ENCODE results near the gene MMP13.
"Not testable (repeated sequence)": the region's sequence is repeated elsewhere in the genome, so short reads cannot be mapped to it uniquely, and the experiment has no call there.

The MMP13 gene

DNA sequence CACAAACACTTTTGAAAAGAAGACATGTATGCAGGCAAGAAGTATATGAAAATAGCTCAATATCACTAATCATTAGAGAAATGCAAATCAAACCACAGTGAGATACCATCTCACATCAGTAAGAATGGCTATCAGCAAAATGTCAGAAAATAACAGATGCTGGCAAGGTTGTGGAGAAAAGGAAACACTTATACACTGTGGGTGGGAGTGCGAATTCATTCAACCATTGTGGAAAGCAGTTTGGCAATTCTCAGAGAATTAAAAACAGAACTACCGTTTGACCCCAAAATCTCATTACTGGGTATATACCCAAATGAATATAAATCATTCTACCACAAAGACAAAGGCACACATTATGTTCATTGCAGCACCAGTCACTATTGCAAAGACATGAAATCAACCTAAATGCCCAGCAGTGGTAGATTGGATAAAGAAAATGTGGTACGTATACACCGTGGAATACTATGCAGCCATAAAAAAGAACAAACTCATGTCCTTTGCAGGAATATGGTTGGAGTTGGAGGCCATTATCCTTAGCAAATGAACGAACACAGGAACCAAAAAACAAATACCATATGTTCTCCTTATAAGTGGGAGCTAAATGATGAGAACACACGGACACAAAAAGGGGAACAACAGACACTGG, 18.5 kb downstream of the MMP13 start:
- DNase-seq (ENCODE audit: low spot score) (no peak), FAIRE-seq (no peak)

DNA sequence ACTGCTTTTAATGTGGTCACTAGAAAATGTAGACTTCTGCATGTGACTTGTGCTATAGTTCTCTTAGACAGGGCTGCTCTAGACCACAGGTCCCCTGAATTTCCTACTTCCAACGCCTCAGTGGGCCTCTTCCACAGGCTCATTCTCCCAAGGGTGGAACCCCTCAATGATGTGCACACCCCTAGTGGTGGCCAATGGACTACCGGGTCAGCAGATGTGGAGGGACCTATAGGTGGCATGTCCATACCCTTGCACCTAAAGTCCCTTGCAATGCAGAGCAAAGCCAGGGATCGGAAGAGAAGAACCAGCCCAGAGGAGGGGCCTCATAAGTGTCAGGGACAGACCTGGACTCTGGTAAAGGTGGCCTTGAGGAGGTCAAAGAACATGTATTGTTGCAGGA, 20.0 kb downstream of the MMP13 start:
- no peak for DNase-seq (ENCODE audit: low spot score)
- FAIRE-seq = no peak

DNA sequence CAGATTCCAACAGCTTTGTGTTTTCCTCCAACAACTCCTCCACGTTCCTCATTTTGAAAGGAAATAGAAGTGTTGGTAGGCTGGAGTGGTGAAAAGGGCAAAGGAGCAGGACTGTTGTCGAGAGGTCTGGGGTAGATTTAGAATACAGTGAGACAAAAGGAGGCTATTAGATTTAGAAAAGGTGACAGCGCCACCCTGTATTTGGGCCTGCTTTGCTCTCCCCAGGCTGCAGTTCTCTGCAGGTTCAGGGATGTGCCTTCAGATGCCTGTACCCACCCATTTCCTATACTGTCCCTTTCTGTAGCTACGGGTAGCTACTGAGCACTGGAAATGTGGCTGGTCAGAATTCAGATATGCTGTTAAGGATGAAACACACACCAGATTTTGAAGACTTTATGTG, 20.8 kb downstream of the MMP13 start:
- DNase-seq (ENCODE audit: low spot score) (no peak), FAIRE-seq (no peak)

DNA sequence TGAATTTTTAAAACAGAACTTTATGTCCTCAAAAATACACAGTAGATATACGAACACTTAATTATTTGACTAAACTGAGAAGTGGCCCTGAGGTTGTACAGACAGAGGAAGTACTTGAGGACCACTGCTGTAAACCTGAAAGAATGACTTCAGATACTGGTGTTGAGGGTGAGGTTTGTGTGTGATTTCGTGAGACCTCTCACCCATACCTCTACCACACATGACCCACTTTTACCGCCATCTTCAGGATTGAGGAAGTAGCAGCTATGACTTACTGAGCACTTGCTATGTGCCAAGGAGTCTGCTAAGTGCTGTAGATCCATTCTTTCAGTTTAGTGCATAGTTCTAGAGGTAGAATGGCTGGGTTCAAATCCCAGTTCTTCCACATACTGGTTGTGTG, 21.9 kb downstream of the MMP13 start:
- no peak for DNase-seq (ENCODE audit: low spot score)
- no peak for FAIRE-seq

- no peak for DNase-seq (ENCODE audit: low spot score)
- FAIRE-seq = no peak
Measured at GRCh38 chr11:102932678-102933077, 22.9 kb downstream of the MMP13 start.

DNA sequence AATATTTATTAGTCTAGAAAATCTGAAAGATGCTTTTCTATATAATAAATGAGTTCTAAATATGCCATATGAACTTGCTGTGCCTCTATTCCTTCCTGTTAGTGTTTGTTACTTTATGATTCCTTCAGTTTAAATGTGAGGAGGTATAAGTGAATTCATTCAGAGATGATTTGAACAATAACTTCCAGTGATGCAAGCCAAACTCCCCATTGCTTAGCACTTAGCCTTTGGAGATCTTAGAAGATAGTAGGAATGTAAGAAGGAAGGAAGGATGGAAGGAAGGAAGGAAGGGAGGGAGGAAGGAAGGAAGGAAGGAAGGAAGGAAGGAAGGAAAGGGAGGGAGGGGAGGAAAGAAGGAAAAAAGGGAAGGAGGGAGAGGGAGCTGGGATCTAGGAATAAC, 25.1 kb downstream of the MMP13 start:
- DNase-seq (ENCODE audit: low spot score) = no peak
- FAIRE-seq = no peak

- DNase-seq (ENCODE audit: low spot score) (no peak), FAIRE-seq (no peak)
Measured at GRCh38 chr11:102929972-102930371, 25.6 kb downstream of the MMP13 start.

GRCh38 chr11:102929166-102929565, 26.4 kb downstream of the MMP13 start:
- DNase-seq (ENCODE audit: low spot score) = no peak
- FAIRE-seq = no peak

- DNase-seq (ENCODE audit: low spot score) (no peak), FAIRE-seq (no peak)
Measured at GRCh38 chr11:102928247-102928646, 27.3 kb downstream of the MMP13 start.

GRCh38 chr11:102927624-102927990, 27.9 kb downstream of the MMP13 start:
- FAIRE-seq = no peak
- DNase-seq (ENCODE audit: low spot score) = no peak

- DNase-seq (ENCODE audit: low spot score) (no peak), FAIRE-seq (no peak)
Measured at GRCh38 chr11:102926961-102927623, 28.4 kb downstream of the MMP13 start.

- DNase-seq (ENCODE audit: low spot score) (no peak), FAIRE-seq (no peak)
Measured at GRCh38 chr11:102926517-102926916, 29.0 kb downstream of the MMP13 start.

DNA sequence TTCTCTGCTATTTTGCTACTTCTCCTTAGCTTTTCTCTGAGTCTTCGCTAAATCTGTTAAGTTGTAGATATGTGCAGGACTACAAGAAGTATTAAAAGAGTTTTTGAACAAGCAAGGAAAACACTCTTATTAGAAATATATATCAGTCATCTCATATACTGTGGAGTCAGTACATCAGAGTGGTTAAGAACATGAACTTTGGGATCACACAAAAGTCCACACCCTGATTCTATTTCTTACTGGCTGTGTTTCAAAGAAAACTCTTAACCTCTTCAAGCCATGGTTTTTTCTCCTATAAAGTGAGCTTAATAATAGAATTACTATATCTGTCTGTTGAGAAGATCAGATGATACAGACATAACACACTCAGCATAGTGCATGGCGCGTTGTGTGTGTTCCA, 29.5 kb downstream of the MMP13 start:
- no peak for FAIRE-seq
- no peak for DNase-seq (ENCODE audit: low spot score)

DNA sequence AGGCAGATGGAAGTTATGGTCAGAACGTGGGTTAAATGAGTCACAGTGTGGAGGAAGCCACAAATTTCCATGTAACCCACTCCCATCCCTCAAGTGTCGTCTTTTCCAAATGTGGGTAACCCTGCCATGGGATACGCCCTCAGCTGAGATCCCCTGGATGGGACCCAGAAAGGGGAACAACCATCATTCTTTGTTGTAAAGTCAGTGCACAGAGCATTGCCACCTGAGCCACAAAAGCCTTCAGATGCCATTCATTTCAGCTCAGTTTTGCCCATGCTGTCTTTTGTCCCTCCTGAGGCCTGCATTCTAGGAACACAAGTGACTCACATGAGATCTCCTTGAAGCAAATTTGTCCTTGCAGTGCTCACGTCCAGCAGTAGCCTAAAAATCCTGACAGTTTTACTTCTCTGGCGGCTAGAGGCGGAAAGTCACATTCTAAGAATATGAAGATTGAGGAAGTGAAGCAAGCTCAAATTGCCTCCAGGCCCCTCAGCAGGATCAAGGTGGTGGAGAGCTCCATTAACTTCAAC, 30.6 kb downstream of the MMP13 start:
- no peak for FAIRE-seq
- DNase-seq (ENCODE audit: low spot score) = no peak

DNA sequence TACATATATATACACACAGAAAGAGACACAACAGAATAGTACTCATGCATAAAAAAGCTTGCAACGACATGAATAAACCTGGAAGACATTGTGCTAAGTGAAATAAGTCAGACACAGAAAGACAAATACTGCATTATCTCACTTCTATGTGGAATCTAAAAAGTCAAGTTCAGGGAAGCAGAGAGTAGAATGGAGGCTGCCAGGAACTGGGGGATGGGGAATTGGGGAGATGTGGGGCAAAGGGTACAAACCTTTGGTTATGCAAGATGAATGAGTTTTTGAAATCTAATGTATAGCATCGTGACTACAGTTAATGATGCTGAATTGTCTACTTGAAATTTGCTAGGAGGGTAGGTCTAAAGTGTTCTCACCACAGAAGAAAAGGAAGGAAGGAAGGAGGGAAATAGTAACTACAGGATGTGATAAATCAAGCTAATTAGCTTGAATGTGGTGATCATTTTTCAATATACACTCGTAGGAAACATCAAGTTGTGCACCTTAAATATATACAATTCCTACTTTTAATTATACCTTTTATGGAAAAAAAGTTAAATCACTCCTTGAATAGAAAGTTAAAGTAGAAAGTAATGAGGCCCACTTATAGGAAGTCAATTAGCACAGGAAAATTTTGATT, 33.8 kb downstream of the MMP13 start:
- FAIRE-seq (no peak), DNase-seq (ENCODE audit: low spot score) (no peak)

GRCh38 chr11:102920118-102920684, 35.3 kb downstream of the MMP13 start:
- DNase-seq (ENCODE audit: low spot score) (no peak), FAIRE-seq (no peak)

DNA sequence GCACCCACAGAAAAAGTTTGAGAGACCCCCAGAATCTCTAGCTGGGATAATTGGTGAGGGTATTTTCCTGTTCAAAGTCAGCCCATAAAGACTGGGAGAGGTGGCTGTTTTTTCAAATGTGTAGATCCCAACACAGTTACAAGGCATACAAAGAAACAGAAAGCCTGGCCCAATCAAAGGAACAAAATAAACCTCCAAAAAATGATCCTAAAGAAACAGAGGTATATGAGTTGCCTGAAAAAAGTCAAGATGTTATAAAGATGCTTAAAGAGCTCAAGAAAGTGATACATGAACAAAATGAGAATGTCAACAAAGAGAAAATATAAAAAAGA, 40.5 kb downstream of the MMP13 start:
- FAIRE-seq (no peak), DNase-seq (ENCODE audit: low spot score) (no peak)

DNA sequence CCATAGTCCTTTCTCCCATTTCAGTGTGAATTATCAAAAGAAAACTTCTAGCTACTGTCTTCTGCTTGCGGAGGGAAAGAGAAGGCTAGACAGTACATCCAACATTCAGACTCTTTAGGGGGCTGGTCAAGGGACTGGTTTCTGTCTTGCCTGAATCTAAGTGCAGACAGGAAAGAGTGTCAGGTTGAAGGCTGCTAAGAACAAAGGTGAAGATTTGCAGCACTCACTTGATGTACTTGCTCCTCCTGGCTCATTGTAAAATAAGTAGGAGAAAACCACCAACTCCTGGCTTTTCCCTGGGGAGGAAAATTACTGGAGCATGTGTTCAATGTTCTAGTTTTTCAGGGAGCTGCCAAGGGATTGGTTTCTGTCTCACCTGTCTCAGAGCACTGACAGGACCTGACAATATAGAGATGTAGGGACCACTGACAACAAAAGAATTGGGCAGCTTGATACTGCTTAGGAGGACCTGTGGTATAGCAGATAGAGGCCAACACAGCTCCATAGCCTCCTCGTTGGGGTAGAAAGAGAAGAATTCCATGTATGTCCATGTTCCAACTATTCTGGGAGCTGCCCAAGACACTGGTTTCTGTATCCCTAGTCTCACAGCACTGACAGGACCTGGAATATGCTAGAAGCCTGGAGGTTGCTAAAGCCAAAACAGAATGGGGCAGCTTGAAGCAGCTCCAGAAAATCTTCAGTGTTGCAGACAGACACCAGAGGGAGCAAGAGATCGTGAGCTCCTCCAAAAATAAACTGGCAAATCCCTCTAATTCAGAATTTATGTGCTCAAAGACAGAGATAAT, 41.1 kb downstream of the MMP13 start:
- no peak for FAIRE-seq

GRCh38 chr11:102912482-102912830, 43.1 kb downstream of the MMP13 start:
- DNase-seq (ENCODE audit: low spot score) (no peak), FAIRE-seq (no peak)

More for the DNA sequence above, 41.1 kb downstream of the MMP13 start:
- peak; percentile 49 for DNase-seq (ENCODE audit: low spot score)

DNA sequence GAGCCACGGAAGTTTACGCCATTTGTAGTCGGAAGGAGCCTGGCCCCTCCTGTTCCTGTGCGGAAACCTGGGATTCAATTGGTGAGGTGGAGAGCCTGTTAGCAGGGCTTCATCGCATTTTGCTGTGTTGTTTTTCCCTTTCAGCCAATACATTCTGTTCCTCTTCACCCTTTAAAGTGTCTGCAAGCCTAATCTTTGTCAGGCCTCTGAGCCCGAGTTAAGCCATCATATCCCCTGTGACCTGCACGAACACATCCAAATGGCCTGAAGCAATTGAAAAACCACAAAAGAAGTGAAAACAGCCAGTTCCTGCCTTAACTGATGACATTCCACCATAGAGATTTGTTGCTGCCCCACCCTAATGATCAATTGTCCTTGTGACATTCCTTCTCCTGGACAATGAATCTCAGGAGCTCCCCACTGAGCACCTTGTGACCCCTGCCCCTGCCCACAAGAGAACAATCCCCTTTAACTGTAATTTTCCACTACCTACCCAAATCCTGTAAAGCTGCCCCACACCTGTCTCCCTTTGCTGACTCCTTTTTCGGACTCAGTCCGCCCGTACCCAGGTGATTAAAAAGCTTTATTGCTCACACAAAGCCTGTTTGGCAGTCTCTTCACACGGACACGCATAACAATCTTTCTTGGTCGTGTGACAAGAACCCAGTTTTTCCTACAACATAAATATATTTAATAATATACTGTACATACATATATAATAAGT, 43.6 kb downstream of the MMP13 start:
- no peak for FAIRE-seq
- no peak for DNase-seq (ENCODE audit: low spot score)

DNA sequence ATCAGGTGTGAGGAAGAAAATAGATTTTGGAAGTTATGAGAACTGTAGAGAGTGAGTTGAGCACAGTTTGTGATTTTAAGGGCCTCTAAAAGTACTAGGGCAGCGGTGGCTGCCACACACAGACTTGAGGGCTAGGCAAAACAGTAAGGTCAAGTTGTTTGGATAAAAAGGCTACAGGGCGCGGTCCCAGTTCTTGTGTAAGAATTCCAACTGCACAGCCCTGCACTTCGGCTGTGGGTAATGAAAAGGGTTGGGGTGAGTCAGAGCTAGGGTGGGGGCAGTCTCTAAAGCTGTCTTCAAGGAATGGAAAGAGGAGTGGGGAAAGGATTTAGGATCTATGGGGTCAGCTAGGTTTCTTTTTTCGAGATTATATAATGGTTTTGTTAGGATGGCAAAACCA, 49.7 kb downstream of the MMP13 start:
- not testable (repeated sequence) for FAIRE-seq; DNase-seq (ENCODE audit: low spot score)
